RWPE2 (cell line): Measurements from ENCODE around the gene C1orf141.
"Not testable (repeated sequence)": the region's sequence is repeated elsewhere in the genome, so short reads cannot be mapped to it uniquely, and the experiment has no call there.

Experiments used
- ATAC-seq: fragments of 200-7000 bp; cut with Tn5 transposase; 3 replicates; pipeline ENCODE4 v1.9.1; 2021; ENCODE audit warnings: low read depth
- DNase-seq: peaks from one replicate; pipeline ENCODE4 v3.0.0-alpha.2; 2020; ENCODE audit warnings: low spot score
- H3K27ac ChIP-seq: fragments of 450-650 bp; 2 replicates; pipeline ENCODE4 v1.5.1; 2017; ENCODE audit warnings: mild to moderate bottlenecking; ENCODE audit not compliant: poor library complexity, severe bottlenecking
- H3K27me3 ChIP-seq: fragments of 250-450 bp; sonication (Bioruptor Pico); 2 replicates; pipeline ENCODE4 v1.5.1; 2021; ENCODE audit warnings: mild to moderate bottlenecking, moderate library complexity; ENCODE audit not compliant: insufficient read depth, poor library complexity, severe bottlenecking
- H3K36me3 ChIP-seq: fragments of 250-450 bp; sonication (Bioruptor Pico); 2 replicates; pipeline ENCODE4 v1.5.1; 2020; ENCODE audit warnings: low read depth, mild to moderate bottlenecking, moderate library complexity
- H3K4me1 ChIP-seq: fragments of 250-450 bp; sonication (Bioruptor Pico); 2 replicates; pipeline ENCODE4 v1.5.1; 2021; ENCODE audit warnings: mild to moderate bottlenecking, moderate library complexity; ENCODE audit not compliant: insufficient read depth, poor library complexity, severe bottlenecking
- H3K4me3 ChIP-seq: fragments of 250-450 bp; sonication (Bioruptor Pico); 2 replicates; pipeline ENCODE4 v1.5.1; 2021; ENCODE audit warnings: mild to moderate bottlenecking, moderate library complexity; ENCODE audit not compliant: severe bottlenecking
- H3K9me3 ChIP-seq: fragments of 250-450 bp; sonication (Bioruptor Pico); 2 replicates; pipeline ENCODE4 v1.5.1; 2021; ENCODE audit warnings: mild to moderate bottlenecking, moderate library complexity; ENCODE audit not compliant: severe bottlenecking
- TF ChIP-seq, protein P1 (sequence below): fragments of 450-650 bp; IDR thresholded peaks from one replicate; pipeline ENCODE4 v1.5.1; 2017; ENCODE audit warnings: mild to moderate bottlenecking, moderate library complexity; ENCODE audit not compliant: poor library complexity, severe bottlenecking

C1orf141 gene

GRCh38 chr1:67072749-67073148 is 62.0 kb downstream of the C1orf141 start:
- no peaks in the 10 kb centered on the region for H3K27me3 ChIP-seq
- H3K4me1 ChIP-seq: no peaks in the 10 kb centered on the region
- TF ChIP-seq, protein P1, sequence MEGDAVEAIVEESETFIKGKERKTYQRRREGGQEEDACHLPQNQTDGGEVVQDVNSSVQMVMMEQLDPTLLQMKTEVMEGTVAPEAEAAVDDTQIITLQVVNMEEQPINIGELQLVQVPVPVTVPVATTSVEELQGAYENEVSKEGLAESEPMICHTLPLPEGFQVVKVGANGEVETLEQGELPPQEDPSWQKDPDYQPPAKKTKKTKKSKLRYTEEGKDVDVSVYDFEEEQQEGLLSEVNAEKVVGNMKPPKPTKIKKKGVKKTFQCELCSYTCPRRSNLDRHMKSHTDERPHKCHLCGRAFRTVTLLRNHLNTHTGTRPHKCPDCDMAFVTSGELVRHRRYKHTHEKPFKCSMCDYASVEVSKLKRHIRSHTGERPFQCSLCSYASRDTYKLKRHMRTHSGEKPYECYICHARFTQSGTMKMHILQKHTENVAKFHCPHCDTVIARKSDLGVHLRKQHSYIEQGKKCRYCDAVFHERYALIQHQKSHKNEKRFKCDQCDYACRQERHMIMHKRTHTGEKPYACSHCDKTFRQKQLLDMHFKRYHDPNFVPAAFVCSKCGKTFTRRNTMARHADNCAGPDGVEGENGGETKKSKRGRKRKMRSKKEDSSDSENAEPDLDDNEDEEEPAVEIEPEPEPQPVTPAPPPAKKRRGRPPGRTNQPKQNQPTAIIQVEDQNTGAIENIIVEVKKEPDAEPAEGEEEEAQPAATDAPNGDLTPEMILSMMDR: no peak
- no peaks in the 10 kb centered on the region for H3K36me3 ChIP-seq
- DNase-seq (no peak), ATAC-seq (no peak)
- no peak overlapping the region for H3K4me3 ChIP-seq
- H3K9me3 ChIP-seq: peaks cover 2% of the 10 kb centered on the region
- no peak overlapping the region for H3K27ac ChIP-seq

DNA sequence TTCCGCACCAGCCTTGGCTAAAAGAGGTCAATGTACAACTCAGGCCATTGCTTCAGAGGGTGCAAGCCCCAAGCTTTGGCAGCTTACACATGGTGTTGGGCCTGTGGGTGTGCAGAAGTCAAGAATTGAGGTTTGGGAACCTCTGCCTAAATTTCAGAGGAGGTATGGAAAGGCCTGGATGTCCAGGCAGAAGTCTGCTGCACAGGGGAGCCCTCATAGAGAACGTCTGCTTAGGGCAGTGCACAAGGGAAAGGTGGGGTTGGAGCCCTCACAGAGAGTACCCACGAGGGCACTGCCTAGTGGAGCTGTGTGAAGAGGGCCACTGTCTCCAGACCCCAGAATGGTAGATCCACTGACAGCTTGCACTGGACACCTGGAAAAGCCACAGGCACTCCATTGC is 67.1 kb downstream of the C1orf141 start:
- DNase-seq, H3K9me3 ChIP-seq, ATAC-seq: not testable (repeated sequence)

GRCh38 chr1:67062412-67062811 is 72.4 kb downstream of the C1orf141 start:
- DNase-seq (no peak), ATAC-seq (no peak)
- Histone ChIP-seq H3K9me3 (no peaks in the 10 kb centered on the region), H3K27ac (no peak overlapping the region), H3K4me1 (peaks cover 16% of the 10 kb centered on the region), H3K4me3 (no peak overlapping the region), H3K36me3 (no peaks in the 10 kb centered on the region), H3K27me3 (no peaks in the 10 kb centered on the region)
- TF ChIP-seq, protein P1: no peak

More for the DNA sequence above, 67.1 kb downstream of the C1orf141 start:
- H3K4me3 ChIP-seq, H3K27ac ChIP-seq, H3K27me3 ChIP-seq, H3K4me1 ChIP-seq, H3K36me3 ChIP-seq: not testable (repeated sequence)

GRCh38 chr1:67061266-67061665 is 73.5 kb downstream of the C1orf141 start:
- H3K4me1 ChIP-seq: peaks cover 16% of the 10 kb centered on the region
- H3K36me3 ChIP-seq: no peaks in the 10 kb centered on the region
- DNase-seq: no peak
- H3K27ac ChIP-seq: no peak overlapping the region
- no peak for ATAC-seq
- TF ChIP-seq, protein P1: no peak
- no peaks in the 10 kb centered on the region for H3K27me3 ChIP-seq
- no peaks in the 10 kb centered on the region for H3K9me3 ChIP-seq
- no peak overlapping the region for H3K4me3 ChIP-seq

DNA sequence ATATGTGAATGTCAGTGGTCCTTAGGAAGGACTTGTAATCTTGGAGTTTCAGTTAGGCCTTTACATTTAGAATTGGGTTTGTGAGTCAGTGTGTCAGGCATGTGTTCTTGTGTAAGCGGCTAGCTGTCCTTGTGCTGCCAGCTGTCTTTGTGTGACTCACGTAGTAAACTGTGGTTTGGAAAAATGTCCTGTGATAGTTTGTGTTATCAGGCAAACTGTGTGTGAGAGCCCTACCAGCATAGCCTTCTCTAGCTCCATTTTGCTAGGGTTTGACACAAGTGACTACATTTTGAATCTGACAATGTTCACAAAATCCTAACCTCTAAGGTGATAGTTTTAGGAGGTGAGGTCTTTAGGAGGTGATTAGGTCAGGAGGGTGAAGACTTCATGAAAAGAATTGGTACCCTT is 74.0 kb downstream of the C1orf141 start:
- Histone ChIP-seq H3K4me1 (peaks cover 16% of the 10 kb centered on the region), H3K36me3 (no peaks in the 10 kb centered on the region), H3K9me3 (no peaks in the 10 kb centered on the region), H3K27ac (no peak overlapping the region), H3K27me3 (no peaks in the 10 kb centered on the region), H3K4me3 (no peak overlapping the region)
- TF ChIP-seq, protein P1: no peak
- DNase-seq (peak; percentile 69), ATAC-seq (peak; percentile 93)
